ENCODE results near the gene RNF213. TPM values are rescaled to one million over a fixed set of nuclear protein-coding genes. Genes with fewer than 3 reads are reported as not detected.

The RNF213 gene
- total RNA-seq, 4 donors from 2014 or later: 83.6 to 205 (median 103) TPM

DNA sequence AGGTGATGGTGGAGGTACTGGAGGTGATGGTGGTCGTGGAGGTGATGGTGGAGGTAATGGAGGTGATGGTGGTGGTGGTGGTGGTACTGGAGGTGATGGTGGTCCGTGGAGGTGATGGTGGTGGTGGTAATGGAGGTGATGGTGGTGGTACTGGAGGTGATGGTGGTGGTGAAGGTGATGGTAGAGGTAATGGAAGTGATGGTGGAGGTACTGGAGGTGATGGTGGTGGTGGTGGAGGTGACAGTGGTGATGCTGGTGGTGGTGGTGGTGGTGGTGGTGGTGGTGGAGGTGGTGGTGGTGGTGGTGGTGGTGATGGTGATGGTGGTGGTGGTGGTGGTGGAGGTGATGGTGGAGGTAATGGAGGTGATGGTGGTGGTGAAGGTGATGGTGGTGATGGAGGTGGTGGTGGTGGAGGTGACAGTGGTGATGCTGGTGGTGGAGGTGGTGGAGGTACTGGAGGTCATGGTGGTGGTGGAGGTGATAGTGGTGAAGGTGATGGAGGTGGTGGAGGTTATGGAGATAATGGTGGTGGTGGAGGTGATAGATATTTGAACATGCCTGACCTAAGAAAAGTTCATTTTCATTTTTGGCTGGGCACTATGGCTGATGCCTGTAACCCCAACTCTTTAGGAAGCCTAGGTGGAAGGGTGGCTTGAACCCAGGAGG, 55.0 kb downstream of the RNF213 start:
- no peak for ATAC-seq (ENCODE audit: low FRiP score)
- TF ChIP-seq, protein P1, sequence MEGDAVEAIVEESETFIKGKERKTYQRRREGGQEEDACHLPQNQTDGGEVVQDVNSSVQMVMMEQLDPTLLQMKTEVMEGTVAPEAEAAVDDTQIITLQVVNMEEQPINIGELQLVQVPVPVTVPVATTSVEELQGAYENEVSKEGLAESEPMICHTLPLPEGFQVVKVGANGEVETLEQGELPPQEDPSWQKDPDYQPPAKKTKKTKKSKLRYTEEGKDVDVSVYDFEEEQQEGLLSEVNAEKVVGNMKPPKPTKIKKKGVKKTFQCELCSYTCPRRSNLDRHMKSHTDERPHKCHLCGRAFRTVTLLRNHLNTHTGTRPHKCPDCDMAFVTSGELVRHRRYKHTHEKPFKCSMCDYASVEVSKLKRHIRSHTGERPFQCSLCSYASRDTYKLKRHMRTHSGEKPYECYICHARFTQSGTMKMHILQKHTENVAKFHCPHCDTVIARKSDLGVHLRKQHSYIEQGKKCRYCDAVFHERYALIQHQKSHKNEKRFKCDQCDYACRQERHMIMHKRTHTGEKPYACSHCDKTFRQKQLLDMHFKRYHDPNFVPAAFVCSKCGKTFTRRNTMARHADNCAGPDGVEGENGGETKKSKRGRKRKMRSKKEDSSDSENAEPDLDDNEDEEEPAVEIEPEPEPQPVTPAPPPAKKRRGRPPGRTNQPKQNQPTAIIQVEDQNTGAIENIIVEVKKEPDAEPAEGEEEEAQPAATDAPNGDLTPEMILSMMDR (IDR thresholded peaks at IDR 0.05): no peak

DNA sequence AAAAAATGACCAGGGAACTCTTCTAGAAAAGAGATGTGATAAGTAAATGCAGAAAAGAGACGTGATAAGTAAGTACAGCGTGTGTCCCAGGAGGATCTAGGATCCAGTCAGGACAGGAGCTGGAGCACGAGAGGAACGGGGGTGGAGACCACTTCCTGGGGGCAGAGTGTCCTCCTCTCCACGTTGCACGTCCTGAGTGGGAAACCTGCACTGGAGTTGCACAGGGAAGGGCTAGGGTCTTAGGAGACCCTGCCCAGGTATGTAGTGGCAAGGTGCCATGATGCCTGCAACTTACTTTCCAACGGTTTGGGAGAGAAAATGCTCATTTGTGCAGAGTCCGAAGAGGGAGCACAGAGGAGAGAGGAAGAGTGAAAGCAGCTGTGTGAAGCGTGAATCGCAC, 55.8 kb downstream of the RNF213 start:
- no peak for ATAC-seq (ENCODE audit: low FRiP score)
- TF ChIP-seq, protein P1 (IDR thresholded peaks at IDR 0.05): no peak
- DNase-seq (ENCODE audit: low spot score): no peak

More for the DNA sequence above, 55.0 kb downstream of the RNF213 start:
- no peak for DNase-seq (ENCODE audit: low spot score)

DNA sequence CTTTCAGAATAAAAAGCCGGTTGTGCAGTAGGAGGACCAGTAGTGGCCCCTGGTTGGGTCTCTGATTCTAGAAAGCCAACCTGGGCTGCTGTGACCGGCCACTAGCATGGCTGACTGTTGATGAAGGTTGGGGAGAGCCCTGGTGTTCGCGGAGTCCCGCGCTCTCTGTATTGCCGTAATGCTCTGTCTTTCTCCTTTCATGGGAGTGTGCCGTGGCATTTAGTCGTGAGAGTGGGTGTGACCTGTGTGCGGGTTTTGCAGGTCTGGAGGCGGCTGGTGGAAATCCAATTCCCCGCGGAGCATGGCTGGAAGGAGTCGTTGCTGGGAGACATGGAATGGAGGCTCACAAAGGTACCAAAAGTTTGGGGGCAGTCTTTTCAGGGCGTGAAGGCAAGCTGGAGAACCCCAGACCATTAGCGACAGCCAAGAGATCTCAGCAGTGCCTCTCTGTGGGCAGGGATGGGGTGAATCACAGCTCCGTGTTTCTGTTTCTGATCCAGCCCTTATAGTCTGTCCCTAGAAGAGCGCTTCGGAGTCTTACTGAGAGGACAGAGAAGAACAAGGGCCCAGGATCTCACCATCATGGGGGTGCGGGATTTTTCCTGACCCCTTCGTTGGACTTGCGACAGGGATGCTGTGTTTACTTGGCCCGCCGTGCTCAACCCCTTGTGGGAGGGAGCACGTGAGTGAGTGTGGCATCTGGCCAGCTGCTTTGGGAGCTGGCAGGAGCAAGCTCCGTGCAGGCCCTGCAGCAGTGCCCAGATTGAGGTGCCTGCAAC, 56.5 kb downstream of the RNF213 start:
- DNase-seq (ENCODE audit: low spot score) (no peak), ATAC-seq (ENCODE audit: low FRiP score) (no peak)
- TF ChIP-seq, protein P1 (IDR thresholded peaks at IDR 0.05): no peak

DNA sequence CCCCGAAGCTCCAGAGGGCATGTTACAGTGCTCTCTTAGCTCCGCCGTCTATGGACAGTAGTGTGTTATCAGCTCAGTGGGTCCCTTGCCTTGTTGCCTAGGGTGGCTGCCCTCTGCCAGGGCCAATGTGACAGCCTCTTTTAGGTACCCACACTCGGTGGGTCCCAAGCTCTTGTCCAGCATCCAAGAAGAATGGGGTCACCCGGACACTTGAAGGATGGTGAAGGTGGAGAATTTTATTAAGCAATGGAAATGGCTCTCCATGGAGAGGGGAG, 57.0 kb downstream of the RNF213 start:
- ATAC-seq (ENCODE audit: low FRiP score) (no peak), DNase-seq (ENCODE audit: low spot score) (no peak)
- TF ChIP-seq, protein P1 (IDR thresholded peaks at IDR 0.05): no peak

DNA sequence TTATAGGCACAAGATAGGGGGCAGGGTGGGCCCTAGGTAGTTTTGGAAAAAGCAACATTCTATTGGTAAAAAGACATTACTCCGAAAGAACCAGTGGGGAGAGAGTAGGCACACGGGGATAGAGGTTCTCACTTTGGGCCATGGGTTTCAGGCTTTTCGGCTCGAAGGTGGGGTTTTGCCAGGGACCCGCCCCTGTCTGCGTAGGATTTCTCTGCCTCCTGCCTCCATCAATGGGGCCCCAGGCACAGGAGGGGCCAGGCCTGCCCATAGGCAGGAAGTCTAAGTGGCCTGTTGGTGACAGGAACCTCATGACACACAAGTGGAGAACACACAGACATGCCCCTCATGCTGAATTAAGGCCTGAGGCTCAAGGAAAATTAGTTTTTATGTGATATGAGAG, 57.5 kb downstream of the RNF213 start:
- ATAC-seq (ENCODE audit: low FRiP score) (no peak), DNase-seq (ENCODE audit: low spot score) (no peak)

DNA sequence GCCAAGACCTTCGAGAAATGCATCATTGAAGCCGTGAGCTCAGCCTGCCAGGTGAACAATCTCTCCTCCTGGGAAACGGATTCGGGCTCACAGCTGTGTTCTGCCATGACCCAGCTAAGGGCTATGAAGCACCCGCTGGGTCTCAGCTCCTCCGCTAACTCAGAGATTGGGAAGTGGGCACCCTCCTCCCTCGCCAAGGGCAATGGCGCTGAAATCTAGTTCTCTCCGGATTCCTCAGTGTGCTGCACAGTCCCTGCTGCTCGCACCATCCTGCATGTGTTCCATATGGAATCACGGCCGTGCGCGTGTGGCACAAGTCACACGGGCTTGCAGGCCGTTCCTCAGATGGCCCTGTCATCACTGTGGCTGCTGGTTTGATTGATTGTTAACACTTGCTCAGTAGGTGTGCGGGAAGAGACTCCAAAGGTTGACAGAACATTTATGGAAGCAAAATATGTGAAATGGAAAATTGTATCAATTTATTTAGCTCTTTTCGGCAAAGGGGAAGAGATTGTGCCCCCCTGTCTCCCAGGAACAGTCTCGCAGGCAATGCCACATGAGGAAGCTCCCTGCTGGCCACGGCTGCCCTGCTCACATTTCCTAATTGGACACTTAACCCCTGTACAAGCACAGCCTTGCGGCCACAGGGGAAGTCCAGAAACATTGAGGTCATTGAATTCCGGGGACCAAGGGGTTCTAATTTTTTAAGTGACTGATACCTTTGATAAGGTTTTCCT, 58.8 kb downstream of the RNF213 start:
- TF ChIP-seq, protein P1 (IDR thresholded peaks at IDR 0.05): no peak
- no peak for ATAC-seq (ENCODE audit: low FRiP score)
- no peak for DNase-seq (ENCODE audit: low spot score)

More for the DNA sequence above, 57.5 kb downstream of the RNF213 start:
- TF ChIP-seq, protein P1 (IDR thresholded peaks at IDR 0.05): no peak

Data from omental fat pad (tissue), 4 donors.